GM23338 (cell line): ENCODE measurements around the gene MROH7. TPM values are rescaled to one million over a fixed set of nuclear protein-coding genes. Genes with fewer than 3 reads are reported as not detected.

Experiments
- ATAC-seq: fragments of 200-7000 bp; cut with Tn5 transposase; 3 replicates; pipeline ENCODE4 v1.9.1; 2020
- DNase-seq: peaks from one replicate; pipeline ENCODE4 v3.0.0-alpha.2; 2015; ENCODE audit warnings: low spot score
- H2AFZ ChIP-seq: fragments of 200-600 bp; sonication (generic); 2 replicates; pipeline ENCODE4 v1.8.0; 2016; ENCODE audit warnings: antibody characterized with exemption, mild to moderate bottlenecking, moderate library complexity
- H3F3A ChIP-seq: fragments of 200-600 bp; sonication (generic); replicated peaks from 2 replicates; pipeline ENCODE4 v1.8.0; 2017; ENCODE audit warnings: antibody characterized with exemption, mixed run types, low read depth
- H3K27ac ChIP-seq: fragments of 200-600 bp; sonication (generic); 2 replicates; pipeline ENCODE4 v1.6.1; 2016; ENCODE audit warnings: low read depth
- H3K27me3 ChIP-seq: fragments of 200-600 bp; sonication (generic); 2 replicates; pipeline ENCODE4 v1.8.0; 2016; ENCODE audit warnings: mild to moderate bottlenecking, mixed run types, moderate library complexity; ENCODE audit not compliant: insufficient read depth
- H3K36me3 ChIP-seq: fragments of 200-600 bp; sonication (generic); 2 replicates; pipeline ENCODE4 v1.8.0; 2016; ENCODE audit warnings: mild to moderate bottlenecking; ENCODE audit not compliant: insufficient read depth
- H3K4me1 ChIP-seq: fragments of 200-600 bp; sonication (generic); 2 replicates; pipeline ENCODE4 v1.8.0; 2016; ENCODE audit warnings: mild to moderate bottlenecking, moderate library complexity; ENCODE audit not compliant: insufficient read depth
- H3K4me2 ChIP-seq: fragments of 200-600 bp; sonication (generic); 2 replicates; pipeline ENCODE4 v1.7.1; 2017; ENCODE audit warnings: mixed run types
- H3K4me3 ChIP-seq: fragments of 200-600 bp; sonication (generic); 2 replicates; pipeline ENCODE4 v1.6.1; 2016; ENCODE audit warnings: mixed run types
- H3K79me2 ChIP-seq: fragments of 200-600 bp; sonication (generic); replicated peaks from 2 replicates; pipeline ENCODE4 v1.8.0; 2017; ENCODE audit warnings: mild to moderate bottlenecking; ENCODE audit not compliant: insufficient read depth
- H3K9me2 ChIP-seq: fragments of 200-600 bp; sonication (generic); 2 replicates; pipeline ENCODE4 v1.8.0; 2017; ENCODE audit not compliant: insufficient read depth
- H4K20me1 ChIP-seq: fragments of 200-600 bp; sonication (generic); replicated peaks from 2 replicates; pipeline ENCODE4 v1.8.0; 2017; ENCODE audit warnings: mild to moderate bottlenecking; ENCODE audit not compliant: insufficient read depth
- H3K27ac Mint-ChIP-seq: 2 replicates; pipeline ENCODE4 v1.8.0; 2020; ENCODE audit warnings: inconsistent platforms, mild to moderate bottlenecking, moderate library complexity, mixed read lengths
- H3K27me3 Mint-ChIP-seq: 3 replicates; pipeline ENCODE4 v1.8.0; 2022; ENCODE audit warnings: low read depth, mild to moderate bottlenecking, moderate library complexity, mixed read lengths, inconsistent platforms; ENCODE audit not compliant: insufficient read depth, poor library complexity
- H3K36me3 Mint-ChIP-seq: 3 replicates; pipeline ENCODE4 v1.8.0; 2021; ENCODE audit warnings: low read depth, mild to moderate bottlenecking, inconsistent platforms, moderate library complexity, mixed read lengths
- H3K4me1 Mint-ChIP-seq: 3 replicates; pipeline ENCODE4 v1.8.0; 2020; ENCODE audit warnings: mild to moderate bottlenecking, inconsistent platforms, mixed read lengths
- H3K4me3 Mint-ChIP-seq: 3 replicates; pipeline ENCODE4 v1.8.0; 2021; ENCODE audit warnings: moderate library complexity, mild to moderate bottlenecking, inconsistent platforms, mixed read lengths
- H3K9me3 Mint-ChIP-seq: 3 replicates; pipeline ENCODE4 v1.8.0; 2020; ENCODE audit warnings: moderate library complexity, mild to moderate bottlenecking, inconsistent platforms, mixed read lengths
- CREB1 ChIP-seq: fragments of 250-450 bp; sonication (Bioruptor Pico); IDR thresholded peaks from 2 replicates; pipeline ENCODE4 v1.5.0; 2020; ENCODE audit warnings: low read depth, mild to moderate bottlenecking, moderate library complexity
- EZH2 ChIP-seq: fragments of 200-600 bp; sonication (generic); IDR thresholded peaks from one replicate; pipeline ENCODE4 v1.8.0; 2017; ENCODE audit warnings: antibody characterized with exemption, mild to moderate bottlenecking, low read depth; ENCODE audit not compliant: unreplicated experiment
- EZH2phosphoT487 ChIP-seq: fragments of 200-600 bp; sonication (generic); IDR thresholded peaks from one replicate; pipeline ENCODE4 v1.8.1; 2018; ENCODE audit warnings: antibody characterized with exemption; ENCODE audit not compliant: unreplicated experiment
- JUNB ChIP-seq: IDR thresholded peaks from one replicate; pipeline ENCODE4 v1.6.1; 2016; ENCODE audit warnings: antibody characterized with exemption; ENCODE audit not compliant: unreplicated experiment
- NANOG ChIP-seq: IDR thresholded peaks from 2 replicates; pipeline ENCODE4 v1.6.1; 2016; ENCODE audit warnings: antibody characterized with exemption, borderline replicate concordance
- POLR2AphosphoS5 ChIP-seq: IDR thresholded peaks from 2 replicates; pipeline ENCODE4 v1.6.1; 2016; ENCODE audit warnings: antibody characterized with exemption, low read depth
- STAT1 ChIP-seq: IDR thresholded peaks from one replicate; pipeline ENCODE4 v1.6.1; 2016; ENCODE audit warnings: antibody characterized with exemption; ENCODE audit not compliant: unreplicated experiment
- ZNF114 ChIP-seq: fragments of 250-450 bp; sonication (Bioruptor Pico); IDR thresholded peaks from 2 replicates; pipeline ENCODE4 v1.5.0; 2020; ENCODE audit warnings: mild to moderate bottlenecking, moderate library complexity
- ZNF331 ChIP-seq: fragments of 250-450 bp; sonication (Bioruptor Pico); IDR thresholded peaks from 2 replicates; pipeline ENCODE4 v1.5.0; 2020; ENCODE audit warnings: low read depth, mild to moderate bottlenecking, moderate library complexity
- ZNF462 ChIP-seq: fragments of 250-450 bp; sonication (Bioruptor Pico); IDR thresholded peaks from 2 replicates; pipeline ENCODE4 v1.5.0; 2020; ENCODE audit warnings: mild to moderate bottlenecking, moderate library complexity
- polyA plus RNA-seq: library from polyadenylated mRNA; unstranded; fragments of >200 nt; fragmentation: Nextera tagmentation; extraction: Ambion mirVana; gene quantifications from 2 replicates; pipeline ENCODE4 v1.2.1, GENCODE V29; 2016
- total RNA-seq: library from RNA; depleted of rRNA; stranded (reverse); fragments of >200 nt; shearing (Covaris generic); gene quantifications from 2 replicates; pipeline ENCODE4 v1.2.3, GENCODE V29; 2014
- TF ChIP-seq, protein P1 (sequence below): IDR thresholded peaks from 2 replicates; pipeline ENCODE4 v1.6.1; 2016; ENCODE audit warnings: antibody characterized with exemption
- TF ChIP-seq, protein P2 (sequence below): IDR thresholded peaks from one replicate; pipeline ENCODE4 v1.6.1; 2018; ENCODE audit warnings: antibody characterized with exemption; ENCODE audit not compliant: unreplicated experiment
- TF ChIP-seq, protein P3 (sequence below), 2 experiments: fragments of 200-600 bp in 1 of 2; sonication (generic) in 1 of 2; conservative IDR thresholded peaks; 2 replicates each; pipeline versions ENCODE4 v1.5.1 to v1.6.1; 2016 to 2017; ENCODE audit warnings: antibody characterized with exemption in 2 of 2, low read depth in 2 of 2, mild to moderate bottlenecking in 2 of 2, moderate library complexity in 1 of 2

The MROH7 gene
- total and polyA plus RNA-seq, 2 experiments from 2014 or later = 0.17 TPM; not detected in 1

DNA sequence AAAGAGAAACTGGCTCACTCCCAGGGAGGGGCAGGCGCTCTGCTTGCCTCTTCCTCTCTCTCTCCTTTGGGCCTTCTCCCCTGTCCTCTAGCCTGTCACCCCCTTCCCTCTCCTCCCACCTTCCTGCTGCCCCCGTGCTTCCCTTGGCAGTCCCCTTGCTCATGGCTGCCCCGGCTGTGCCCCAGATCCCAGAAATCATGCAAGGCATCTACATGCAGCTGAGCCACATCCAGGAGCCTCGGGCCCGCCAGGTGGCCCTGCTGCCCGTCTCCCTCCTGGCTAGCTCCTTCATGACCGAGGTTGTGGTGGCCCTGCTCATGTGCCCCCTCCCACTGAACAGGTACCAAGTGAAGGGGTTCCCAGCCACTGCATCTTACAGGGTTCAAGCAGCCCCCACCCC is 38.1 kb downstream of the MROH7 start:
- DNase-seq = no peak
- TF ChIP-seq ZNF462 (no peak), JUNB (no peak), STAT1 (no peak), NANOG (no peak), POLR2AphosphoS5 (no peak), EZH2 (no peak), CREB1 (no peak), EZH2phosphoT487 (no peak), ZNF114 (CRISPR knock-in tag) (no peak), ZNF331 (CRISPR knock-in tag) (no peak)
- TF ChIP-seq, protein P1, sequence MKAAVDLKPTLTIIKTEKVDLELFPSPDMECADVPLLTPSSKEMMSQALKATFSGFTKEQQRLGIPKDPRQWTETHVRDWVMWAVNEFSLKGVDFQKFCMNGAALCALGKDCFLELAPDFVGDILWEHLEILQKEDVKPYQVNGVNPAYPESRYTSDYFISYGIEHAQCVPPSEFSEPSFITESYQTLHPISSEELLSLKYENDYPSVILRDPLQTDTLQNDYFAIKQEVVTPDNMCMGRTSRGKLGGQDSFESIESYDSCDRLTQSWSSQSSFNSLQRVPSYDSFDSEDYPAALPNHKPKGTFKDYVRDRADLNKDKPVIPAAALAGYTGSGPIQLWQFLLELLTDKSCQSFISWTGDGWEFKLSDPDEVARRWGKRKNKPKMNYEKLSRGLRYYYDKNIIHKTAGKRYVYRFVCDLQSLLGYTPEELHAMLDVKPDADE = no peak
- TF ChIP-seq, protein P2, sequence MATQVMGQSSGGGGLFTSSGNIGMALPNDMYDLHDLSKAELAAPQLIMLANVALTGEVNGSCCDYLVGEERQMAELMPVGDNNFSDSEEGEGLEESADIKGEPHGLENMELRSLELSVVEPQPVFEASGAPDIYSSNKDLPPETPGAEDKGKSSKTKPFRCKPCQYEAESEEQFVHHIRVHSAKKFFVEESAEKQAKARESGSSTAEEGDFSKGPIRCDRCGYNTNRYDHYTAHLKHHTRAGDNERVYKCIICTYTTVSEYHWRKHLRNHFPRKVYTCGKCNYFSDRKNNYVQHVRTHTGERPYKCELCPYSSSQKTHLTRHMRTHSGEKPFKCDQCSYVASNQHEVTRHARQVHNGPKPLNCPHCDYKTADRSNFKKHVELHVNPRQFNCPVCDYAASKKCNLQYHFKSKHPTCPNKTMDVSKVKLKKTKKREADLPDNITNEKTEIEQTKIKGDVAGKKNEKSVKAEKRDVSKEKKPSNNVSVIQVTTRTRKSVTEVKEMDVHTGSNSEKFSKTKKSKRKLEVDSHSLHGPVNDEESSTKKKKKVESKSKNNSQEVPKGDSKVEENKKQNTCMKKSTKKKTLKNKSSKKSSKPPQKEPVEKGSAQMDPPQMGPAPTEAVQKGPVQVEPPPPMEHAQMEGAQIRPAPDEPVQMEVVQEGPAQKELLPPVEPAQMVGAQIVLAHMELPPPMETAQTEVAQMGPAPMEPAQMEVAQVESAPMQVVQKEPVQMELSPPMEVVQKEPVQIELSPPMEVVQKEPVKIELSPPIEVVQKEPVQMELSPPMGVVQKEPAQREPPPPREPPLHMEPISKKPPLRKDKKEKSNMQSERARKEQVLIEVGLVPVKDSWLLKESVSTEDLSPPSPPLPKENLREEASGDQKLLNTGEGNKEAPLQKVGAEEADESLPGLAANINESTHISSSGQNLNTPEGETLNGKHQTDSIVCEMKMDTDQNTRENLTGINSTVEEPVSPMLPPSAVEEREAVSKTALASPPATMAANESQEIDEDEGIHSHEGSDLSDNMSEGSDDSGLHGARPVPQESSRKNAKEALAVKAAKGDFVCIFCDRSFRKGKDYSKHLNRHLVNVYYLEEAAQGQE = no peak
- TF ChIP-seq, protein P3, sequence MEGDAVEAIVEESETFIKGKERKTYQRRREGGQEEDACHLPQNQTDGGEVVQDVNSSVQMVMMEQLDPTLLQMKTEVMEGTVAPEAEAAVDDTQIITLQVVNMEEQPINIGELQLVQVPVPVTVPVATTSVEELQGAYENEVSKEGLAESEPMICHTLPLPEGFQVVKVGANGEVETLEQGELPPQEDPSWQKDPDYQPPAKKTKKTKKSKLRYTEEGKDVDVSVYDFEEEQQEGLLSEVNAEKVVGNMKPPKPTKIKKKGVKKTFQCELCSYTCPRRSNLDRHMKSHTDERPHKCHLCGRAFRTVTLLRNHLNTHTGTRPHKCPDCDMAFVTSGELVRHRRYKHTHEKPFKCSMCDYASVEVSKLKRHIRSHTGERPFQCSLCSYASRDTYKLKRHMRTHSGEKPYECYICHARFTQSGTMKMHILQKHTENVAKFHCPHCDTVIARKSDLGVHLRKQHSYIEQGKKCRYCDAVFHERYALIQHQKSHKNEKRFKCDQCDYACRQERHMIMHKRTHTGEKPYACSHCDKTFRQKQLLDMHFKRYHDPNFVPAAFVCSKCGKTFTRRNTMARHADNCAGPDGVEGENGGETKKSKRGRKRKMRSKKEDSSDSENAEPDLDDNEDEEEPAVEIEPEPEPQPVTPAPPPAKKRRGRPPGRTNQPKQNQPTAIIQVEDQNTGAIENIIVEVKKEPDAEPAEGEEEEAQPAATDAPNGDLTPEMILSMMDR (conservative IDR thresholded peaks at IDR 0.05; ENCODE audit: low read depth in 2 of 2) = no peak
- H3K9me3 Mint-ChIP-seq = no peaks in the 10 kb centered on the region
- H3K4me2 ChIP-seq = no peak overlapping the region
- H3F3A ChIP-seq = no peaks in the 10 kb centered on the region
- H3K27ac Mint-ChIP-seq = no peak overlapping the region
- H3K79me2 ChIP-seq = no peaks in the 10 kb centered on the region
- no peak overlapping the region for H3K4me3 ChIP-seq
- H3K9me2 ChIP-seq = no peaks in the 10 kb centered on the region
- H3K27me3 Mint-ChIP-seq = peaks cover 5% of the 10 kb centered on the region
- H3K36me3 Mint-ChIP-seq = no peaks in the 10 kb centered on the region
- H3K27ac ChIP-seq = no peak overlapping the region
- no peaks in the 10 kb centered on the region for H3K27me3 ChIP-seq
- peaks cover 11% of the 10 kb centered on the region for H3K4me1 Mint-ChIP-seq
- no peak overlapping the region for H3K4me3 Mint-ChIP-seq
- H4K20me1 ChIP-seq = no peaks in the 10 kb centered on the region
- peak; percentile 17; the same call in 1 of the 3 replicates for ATAC-seq
- no peaks in the 10 kb centered on the region for H3K36me3 ChIP-seq
- H2AFZ ChIP-seq = peak overlapping the region; percentile 47; the same call in 1 of the 2 replicates
- H3K4me1 ChIP-seq = no peaks in the 10 kb centered on the region
